AG04450 (cell line): ENCODE measurements around the gene SELENBP1. TPM values are rescaled to one million over a fixed set of nuclear protein-coding genes. Genes with fewer than 3 reads are reported as not detected.
A peak's percentile ranks its signal among the peaks of the same experiment; 100 is the strongest.

Source experiments
- CTCF ChIA-PET: fragments of 300-600, 350-600 bp; formaldehyde crosslinking; extraction: SDS; loops from one replicate; lab custom pipeline; 2022; ENCODE audit warnings: antibody characterized with exemption, inconsistent platforms; lab: Charles Lee
- POLR2A ChIA-PET: fragments of 350-600 bp; formaldehyde crosslinking; extraction: SDS; loops from one replicate; lab custom pipeline; 2021; ENCODE audit warnings: antibody characterized with exemption, inconsistent platforms; lab: Yijun Ruan, JAX
- DNase-seq: peaks from one replicate; pipeline ENCODE4 v3.0.0-alpha.2; 2011; ENCODE audit warnings: low read depth, low spot score
- H3K27ac ChIP-seq: one replicate; pipeline ENCODE4 v1.5.1; 2012; ENCODE audit warnings: low read depth, low read length, control low read depth
- H3K27me3 ChIP-seq: one replicate; pipeline ENCODE4 v1.6.0; 2012; ENCODE audit warnings: low read length; ENCODE audit not compliant: control insufficient read depth, insufficient read depth
- H3K4me3 ChIP-seq: 2 replicates; pipeline ENCODE4 v1.5.1; 2011; ENCODE audit warnings: mild to moderate bottlenecking, low read depth, low read length, control low read depth
- H3K9me3 ChIP-seq: 2 replicates; pipeline ENCODE4 v1.5.1; 2012; ENCODE audit warnings: low read length; ENCODE audit not compliant: control insufficient read depth, insufficient read depth
- polyA plus RNA-seq: library from polyadenylated mRNA; depleted of rRNA; stranded (reverse); fragments of >200 nt; gene quantifications from 2 replicates; pipeline ENCODE4 v1.2.3, GENCODE V29; 2011
- TF ChIP-seq, protein P1 (sequence below): IDR thresholded peaks from 2 replicates; pipeline ENCODE4 v1.5.1; 2011; ENCODE audit warnings: low read depth, low read length, control low read depth, inconsistent platforms

The SELENBP1 gene
- polyA plus RNA-seq, 1 experiment = 85.0 TPM

DNA sequence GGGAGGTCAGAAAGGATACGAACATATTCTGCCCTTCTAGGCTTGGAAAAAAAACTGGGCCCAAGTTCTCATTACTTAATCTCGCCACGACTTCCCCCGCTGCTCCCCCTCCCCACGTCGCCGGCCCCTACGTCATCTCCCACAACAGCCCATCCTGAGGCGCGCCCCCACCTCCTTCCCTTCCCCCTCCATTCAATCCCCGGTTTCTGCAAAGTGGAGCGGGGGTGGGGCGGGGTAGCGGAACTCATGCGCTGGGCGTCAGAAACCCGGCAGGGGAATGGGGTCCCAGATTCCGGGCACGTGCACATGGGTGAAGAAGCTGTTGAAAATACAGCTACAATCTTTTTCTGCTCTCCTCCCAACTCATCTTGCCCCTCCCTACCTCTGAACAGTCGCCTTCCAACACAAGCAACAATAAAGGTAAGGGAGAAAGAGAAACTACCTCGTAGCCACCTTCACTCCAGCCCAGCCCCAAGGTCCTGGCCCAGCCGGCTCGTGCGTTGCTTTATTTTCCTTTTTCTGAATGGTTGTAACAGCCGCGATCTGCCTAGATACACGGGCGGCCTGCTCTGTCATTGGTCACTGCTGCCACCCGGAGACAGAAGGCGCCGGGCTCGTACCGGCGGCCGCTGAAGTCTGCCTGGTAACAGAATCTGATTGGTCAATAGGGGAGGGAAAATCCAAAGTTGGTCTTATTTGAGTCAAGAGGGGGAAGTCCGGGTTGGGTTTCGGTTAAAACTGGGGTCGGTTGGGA, 25.6 kb downstream of the SELENBP1 start, which contains the start of gene RFX5:
RFX5 (minus strand) TSS at position 484 of the 754 bp plus-strand sequence. CDS start 932 bp downstream, outside the sequence.
- Histone ChIP-seq H3K9me3 (peaks cover 10% of the 10 kb centered on the region), H3K4me3 (peak within 1 kb of the TSS; percentile 86), H3K27ac (peak within 1 kb of the TSS; percentile 96), H3K27me3 (no peaks in the 10 kb centered on the region)
- ChIA-PET CTCF (interaction anchor here (0.9 kb wide), 1 partner anchor 65 kb away, joined by 3 read pairs; the partner anchor contains the start of gene ZNF687), POLR2A (no interaction called here)
- TF ChIP-seq, protein P1, sequence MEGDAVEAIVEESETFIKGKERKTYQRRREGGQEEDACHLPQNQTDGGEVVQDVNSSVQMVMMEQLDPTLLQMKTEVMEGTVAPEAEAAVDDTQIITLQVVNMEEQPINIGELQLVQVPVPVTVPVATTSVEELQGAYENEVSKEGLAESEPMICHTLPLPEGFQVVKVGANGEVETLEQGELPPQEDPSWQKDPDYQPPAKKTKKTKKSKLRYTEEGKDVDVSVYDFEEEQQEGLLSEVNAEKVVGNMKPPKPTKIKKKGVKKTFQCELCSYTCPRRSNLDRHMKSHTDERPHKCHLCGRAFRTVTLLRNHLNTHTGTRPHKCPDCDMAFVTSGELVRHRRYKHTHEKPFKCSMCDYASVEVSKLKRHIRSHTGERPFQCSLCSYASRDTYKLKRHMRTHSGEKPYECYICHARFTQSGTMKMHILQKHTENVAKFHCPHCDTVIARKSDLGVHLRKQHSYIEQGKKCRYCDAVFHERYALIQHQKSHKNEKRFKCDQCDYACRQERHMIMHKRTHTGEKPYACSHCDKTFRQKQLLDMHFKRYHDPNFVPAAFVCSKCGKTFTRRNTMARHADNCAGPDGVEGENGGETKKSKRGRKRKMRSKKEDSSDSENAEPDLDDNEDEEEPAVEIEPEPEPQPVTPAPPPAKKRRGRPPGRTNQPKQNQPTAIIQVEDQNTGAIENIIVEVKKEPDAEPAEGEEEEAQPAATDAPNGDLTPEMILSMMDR = no peak
- peak; percentile 94 for DNase-seq

- H3K4me3 ChIP-seq = peak overlapping the region; percentile 86
- POLR2A ChIA-PET = no interaction called here
- H3K27ac ChIP-seq = peak overlapping the region; percentile 96
- no peak for DNase-seq
- no peaks in the 10 kb centered on the region for H3K27me3 ChIP-seq
- H3K9me3 ChIP-seq = peaks cover 4% of the 10 kb centered on the region
- CTCF ChIA-PET = no interaction called here
- TF ChIP-seq, protein P1 = no peak
Observed at GRCh38 chr1:151346082-151346768, 26.3 kb downstream of the SELENBP1 start.

DNA sequence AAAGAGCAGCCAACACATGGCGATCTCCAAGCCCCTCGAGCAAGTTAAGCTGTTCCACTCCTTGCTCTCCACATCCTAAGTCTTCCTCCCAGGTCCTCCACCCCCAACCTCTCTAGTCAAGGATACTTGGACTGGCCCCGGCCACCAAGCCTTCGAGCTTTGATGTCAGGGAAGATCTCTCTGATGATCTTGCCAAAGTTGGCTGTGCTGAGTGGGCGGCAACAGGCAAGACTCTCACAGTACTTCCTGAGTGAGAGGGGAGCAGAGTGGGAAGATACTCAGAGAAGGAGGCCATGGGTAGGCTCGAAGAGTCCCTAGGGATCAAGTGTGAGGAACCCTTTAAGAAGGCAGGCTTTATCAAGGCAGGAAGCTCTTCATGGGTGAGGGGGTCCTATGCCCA, 28.2 kb downstream of the SELENBP1 start:
- no peak overlapping the region for H3K27ac ChIP-seq
- H3K9me3 ChIP-seq = no peaks in the 10 kb centered on the region
- H3K27me3 ChIP-seq = no peaks in the 10 kb centered on the region
- TF ChIP-seq, protein P1 = no peak
- H3K4me3 ChIP-seq = no peak overlapping the region
- no peak for DNase-seq
- ChIA-PET POLR2A (no interaction called here), CTCF (interaction anchor here (0.5 to 3.1 kb wide), 3 partner anchors 13 to 93 kb away, joined by 4 to 12 read pairs (median 5); no protein-coding TSS in a partner anchor)

DNA sequence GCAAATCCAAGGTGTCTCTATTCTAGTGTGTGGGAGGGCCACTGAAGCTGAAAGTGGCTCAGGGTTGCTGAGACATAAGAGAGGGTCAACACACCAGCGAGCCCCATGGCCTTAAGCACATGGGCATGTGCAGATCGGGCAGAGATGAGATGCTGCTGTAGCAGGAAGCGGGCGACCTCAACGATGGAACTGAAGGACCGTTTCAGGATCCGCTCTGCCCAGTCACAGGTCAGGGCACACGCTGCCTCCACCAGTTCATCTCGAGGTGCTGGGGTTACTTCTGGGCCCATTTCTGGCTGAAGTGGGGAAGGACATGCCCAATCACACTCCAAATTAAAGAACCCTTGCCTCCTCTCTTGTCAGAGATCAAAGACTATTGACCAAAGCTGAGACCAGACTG, 28.9 kb downstream of the SELENBP1 start:
- DNase-seq = no peak
- ChIA-PET CTCF (interaction anchor here (0.6 to 3.1 kb wide), 2 partner anchors 13 to 43 kb away, joined by 4 to 12 read pairs; no protein-coding TSS in a partner anchor), POLR2A (no interaction called here)
- Histone ChIP-seq H3K27me3 (no peaks in the 10 kb centered on the region), H3K9me3 (no peaks in the 10 kb centered on the region), H3K4me3 (no peak overlapping the region), H3K27ac (no peak overlapping the region)
- TF ChIP-seq, protein P1 = no peak
